Kidney (tissue), 22 donors: ENCODE results near the gene KCNMB4. TPM values are rescaled to one million over a fixed set of nuclear protein-coding genes. Genes with fewer than 3 reads are reported as not detected.

Source experiments
- DNase-seq, 5 donors: peaks; one replicate each; pipeline ENCODE4 v3.0.0-alpha.2; 2013 to 2020
- FAIRE-seq: peaks from 2 replicates; lab custom pipeline; 2012; peaks lifted over from hg19 to GRCh38; lab: Jason Lieb, UNC
- H3K27ac ChIP-seq, 2 donors: one replicate each; pipeline ENCODE4 v1.7.0; 2013; ENCODE audit warnings: low read depth in 2 of 2, low read length in 2 of 2, inconsistent platforms in 1 of 2
- H3K27me3 ChIP-seq: one replicate; pipeline ENCODE4 v1.7.1; 2013; ENCODE audit warnings: low read length, inconsistent platforms; ENCODE audit not compliant: control insufficient read depth, insufficient read depth
- H3K36me3 ChIP-seq, 3 donors: one replicate each; pipeline versions ENCODE4 v1.7.0 to v1.7.1; 2013; ENCODE audit warnings: low read length in 3 of 3, control low read depth in 1 of 3, inconsistent platforms in 1 of 3; ENCODE audit not compliant: insufficient read depth in 3 of 3, control insufficient read depth in 2 of 3
- H3K4me1 ChIP-seq, 3 donors: one replicate each; pipeline versions ENCODE4 v1.7.0 to v1.7.1; 2013; ENCODE audit warnings: low read length in 3 of 3, inconsistent platforms in 1 of 3, low read depth in 1 of 3; ENCODE audit not compliant: control insufficient read depth in 2 of 3, insufficient read depth in 2 of 3
- H3K4me3 ChIP-seq, 3 donors: one replicate each; pipeline versions ENCODE4 v1.7.0 to v1.8.1; 2013; ENCODE audit warnings: low read length in 3 of 3, control low read depth in 1 of 3, inconsistent platforms in 1 of 3
- H3K9ac ChIP-seq, 3 donors: one replicate each; pipeline versions ENCODE4 v1.7.0 to v1.7.1; 2013; ENCODE audit warnings: low read length in 3 of 3, control low read depth in 1 of 3, inconsistent platforms in 1 of 3
- H3K9me3 ChIP-seq, 3 donors: one replicate each; pipeline versions ENCODE4 v1.7.0 to v1.7.1; 2013; ENCODE audit warnings: low read length in 3 of 3, control low read depth in 1 of 3, inconsistent platforms in 1 of 3; ENCODE audit not compliant: control insufficient read depth in 2 of 3, insufficient read depth in 1 of 3
- CTCF ChIP-seq: IDR thresholded peaks from 3 replicates; pipeline ENCODE4 v1.5.1; 2012; ENCODE audit warnings: mild to moderate bottlenecking, moderate library complexity, borderline replicate concordance; ENCODE audit not compliant: insufficient read depth; ENCODE audit errors: extremely low read depth
- intact Hi-C: fragments of 100-400 bp; cut with DNase I; formaldehyde crosslinking; loops from one replicate; pipeline ENCODE4 v1.11.1; 2022
- long read RNA-seq, 10 donors: library from polyadenylated mRNA in 1 of 10; unstranded in 1 of 10; transcript quantifications; one replicate each; pipeline ENCODE4 v2.0.0 and lab custom pipeline, GENCODE V29; 2021 to 2026
- polyA plus RNA-seq: library from polyadenylated mRNA; stranded (reverse); fragments of 350-450 nt; fragmentation: Illumina TruSeq; extraction: RNeasy Lipid Tissue Mini Kit (QIAGEN cat#74804); gene quantifications from one replicate; pipeline ENCODE4 v1.2.3, GENCODE V29; 2014; ENCODE audit warnings: low read depth, low replicate concordance; ENCODE audit not compliant: insufficient read depth
- total RNA-seq: library from RNA; stranded (reverse); fragmentation: NEBNext Ultra II Directional; extraction: Animal tissue kit (Norgen Biotek cat#: 25700); gene quantifications from one replicate; pipeline ENCODE4 v1.2.1, GENCODE V29; 2021
- donor health status: control.
- donor health status: control.
- donor health status: control.
- donor health status: control.
- donor health status: control.
- donor health status: DM: yes; HTN: yes; CAD: no.
- donor health status: Normal renal cell carcinoma (clear cell type).

The KCNMB4 gene
- 3.9 TPM for total RNA-seq
- 5.6 TPM for polyA plus RNA-seq
- long read RNA-seq, donor 1, full-length matches to known transcripts, result 6 of 6 reads
- long read RNA-seq, donor 1, partial matches to known transcripts, result 0 of 6 reads
- long read RNA-seq, donor 1, other reads (novel, unspliced or antisense), result 0 of 6 reads
- long read RNA-seq, donor 2, full-length matches to known transcripts, result 9 of 9 reads
- long read RNA-seq, donor 2, partial matches to known transcripts, result 0 of 9 reads
- long read RNA-seq, donor 2, other reads (novel, unspliced or antisense), result 0 of 9 reads
- long read RNA-seq, donor 3, full-length matches to known transcripts, result 6 of 6 reads
- long read RNA-seq, donor 3, partial matches to known transcripts, result 0 of 6 reads
- long read RNA-seq, donor 3, other reads (novel, unspliced or antisense), result 0 of 6 reads
- long read RNA-seq, donor 4, full-length matches to known transcripts, result 11 of 16 reads
- long read RNA-seq, donor 4, partial matches to known transcripts, result 5 of 16 reads
- long read RNA-seq, donor 4, other reads (novel, unspliced or antisense), result 0 of 16 reads
- long read RNA-seq, donor 5, full-length matches to known transcripts, result 1 of 1 reads
- long read RNA-seq, donor 5, partial matches to known transcripts, result 0 of 1 reads
- long read RNA-seq, donor 5, other reads (novel, unspliced or antisense), result 0 of 1 reads
- long read RNA-seq, donor 6, full-length matches to known transcripts, result 5 of 5 reads
- long read RNA-seq, donor 6, partial matches to known transcripts, result 0 of 5 reads
- long read RNA-seq, donor 6, other reads (novel, unspliced or antisense), result 0 of 5 reads
- long read RNA-seq, donor 7, full-length matches to known transcripts, result 10 of 13 reads
- long read RNA-seq, donor 7, partial matches to known transcripts, result 0 of 13 reads
- long read RNA-seq, donor 7, other reads (novel, unspliced or antisense), result 3 of 13 reads
- long read RNA-seq, donor 8, full-length matches to known transcripts, result 12 of 12 reads
- long read RNA-seq, donor 8, partial matches to known transcripts, result 0 of 12 reads
- long read RNA-seq, donor 8, other reads (novel, unspliced or antisense), result 0 of 12 reads
- long read RNA-seq, donor 9, full-length matches to known transcripts, result 5 of 5 reads
- long read RNA-seq, donor 9, partial matches to known transcripts, result 0 of 5 reads
- long read RNA-seq, donor 9, other reads (novel, unspliced or antisense), result 0 of 5 reads
- long read RNA-seq, donor 10, full-length matches to known transcripts, result 8 of 8 reads
- long read RNA-seq, donor 10, partial matches to known transcripts, result 0 of 8 reads
- long read RNA-seq, donor 10, other reads (novel, unspliced or antisense), result 0 of 8 reads

- H3K9me3 ChIP-seq, result no peaks in the 10 kb centered on the region
These were observed at the start of gene KCNMB4 for GRCh38 chr12:70365648-70366518. TSS of gene KCNMB4 (plus strand) at chr12:70366290. CDS start at chr12:70366735, 445 bp downstream.

GRCh38 chr12:70317781-70318180 lies 48.3 kb upstream of the KCNMB4 start:
- FAIRE-seq, result no peak

More at GRCh38 chr12:70365648-70366518, at the start of gene KCNMB4:
- intact Hi-C loops, result no loop called here
- Histone ChIP-seq H3K9ac (peak within 1 kb of the TSS in 2 of 3 donors; percentile 30 to 85), H3K4me3 (peak within 1 kb of the TSS; percentile 85 to 95 (median 86)), H3K27me3 (peaks cover 12% of the 10 kb centered on the region), H3K36me3 (no peaks in the 10 kb centered on the region), H3K4me1 (peaks cover 0 to 7% (median 0%) of the 10 kb centered on the region in 3 donors), H3K27ac (peak within 1 kb of the TSS; percentile 20 to 67)
- TF ChIP-seq CTCF, result no peak
- peak; percentile 85 to 93 (median 89) for DNase-seq
- no peak for FAIRE-seq

More at GRCh38 chr12:70317781-70318180, 48.3 kb upstream of the KCNMB4 start:
- DNase-seq, result peak in 1 of 5 donors; percentile 6
- Histone ChIP-seq H3K27me3 (no peaks in the 10 kb centered on the region), H3K4me1 (no peaks in the 10 kb centered on the region), H3K9ac (no peak overlapping the region), H3K36me3 (no peaks in the 10 kb centered on the region), H3K4me3 (no peak overlapping the region), H3K27ac (no peak overlapping the region), H3K9me3 (no peaks in the 10 kb centered on the region)
- no peak for TF ChIP-seq CTCF
- intact Hi-C loops, result no loop called here
